Common myeloid progenitor, CD34-positive (primary cell): ENCODE results near the gene PAGE4.
A peak's percentile ranks its signal among the peaks of the same experiment; 100 is the strongest.

Experiments used
- CTCF ChIA-PET: fragments of 350-600 bp; sonication (Branson Sonifier 250); formaldehyde crosslinking; loops from one replicate; lab custom pipeline; 2021; ENCODE audit warnings: antibody characterized with exemption; lab: Charles Lee
- POLR2A ChIA-PET: fragments of 350-600 bp; sonication (Branson Sonifier 250); formaldehyde crosslinking; loops from one replicate; lab custom pipeline; 2021; ENCODE audit warnings: antibody characterized with exemption; lab: Charles Lee
- DNase-seq, 3 donors: peaks; one replicate each; pipeline versions ENCODE4 v3.0.0 to v3.0.0-alpha.2; 2013
- H3K27ac ChIP-seq, 2 experiments: 1 replicate in 1 of 2; 2 replicates in 1 of 2; pipeline ENCODE4 v1.7.0; 2013; ENCODE audit warnings: inconsistent platforms in 2 of 2, low read length in 2 of 2, mild to moderate bottlenecking in 2 of 2, low read depth in 1 of 2, moderate library complexity in 1 of 2; ENCODE audit not compliant: severe bottlenecking in 2 of 2, insufficient read depth in 1 of 2, poor library complexity in 1 of 2
- H3K27me3 ChIP-seq, 5 experiments: replicated peaks in 2 of 5; 1 replicate in 3 of 5; 2 replicates in 2 of 5; pipeline versions ENCODE4 v1.6.1 to v1.7.0; 2013; ENCODE audit warnings: low read length in 4 of 5, mild to moderate bottlenecking in 2 of 5, moderate library complexity in 2 of 5, inconsistent platforms in 1 of 5; ENCODE audit not compliant: insufficient read depth in 5 of 5, control insufficient read depth in 4 of 5
- H3K36me3 ChIP-seq, 4 experiments: 1 replicate in 2 of 4; 2 replicates in 2 of 4; pipeline versions ENCODE4 v1.6.1 to v1.7.0; 2013; ENCODE audit warnings: low read length in 3 of 4, control low read depth in 1 of 4, mild to moderate bottlenecking in 1 of 4; ENCODE audit not compliant: control insufficient read depth in 4 of 4, insufficient read depth in 4 of 4
- H3K4me1 ChIP-seq, 4 experiments: 1 replicate in 3 of 4; 2 replicates in 1 of 4; pipeline versions ENCODE4 v1.6.1 to v1.7.1; 2013; ENCODE audit warnings: low read length in 3 of 4, mild to moderate bottlenecking in 3 of 4, control low read depth in 1 of 4, inconsistent platforms in 1 of 4, moderate library complexity in 1 of 4; ENCODE audit not compliant: control insufficient read depth in 4 of 4, insufficient read depth in 4 of 4; ENCODE audit errors: control extremely low read depth in 1 of 4
- H3K4me3 ChIP-seq, 7 experiments: 1 replicate in 4 of 7; 2 replicates in 3 of 7; pipeline versions ENCODE4 v1.5.1 to v1.7.0; 2013; ENCODE audit warnings: mild to moderate bottlenecking in 7 of 7, low read length in 6 of 7, moderate library complexity in 6 of 7, inconsistent platforms in 2 of 7, low read depth in 2 of 7, control low read depth in 1 of 7; ENCODE audit not compliant: insufficient read depth in 4 of 7, control insufficient read depth in 1 of 7; ENCODE audit errors: extremely low read depth in 1 of 7
- H3K9me3 ChIP-seq, 5 experiments: 1 replicate in 4 of 5; 2 replicates in 1 of 5; pipeline versions ENCODE4 v1.6.1 to v1.7.1; 2013; ENCODE audit warnings: low read length in 4 of 5, mild to moderate bottlenecking in 2 of 5, inconsistent platforms in 1 of 5, low read depth in 1 of 5, moderate library complexity in 1 of 5; ENCODE audit not compliant: control insufficient read depth in 4 of 5, insufficient read depth in 2 of 5; ENCODE audit errors: control extremely low read depth in 1 of 5
- WGBS: methylation state at CpG from one replicate; pipeline ENCODE4 v1.1.5; 2013; ENCODE audit not compliant: insufficient coverage; 5-methylcytosine and 5-hydroxymethylcytosine counted together

Gene PAGE4

GRCh38 chrX:49879656-49880277 lies 50.7 kb downstream of the PAGE4 start:
- POLR2A ChIA-PET: no interaction called here
- peak in 2 of 3 donors; percentile 8 to 19 for DNase-seq
- Histone ChIP-seq H3K36me3 (peaks cover 0 to 2% (median 1%) of the 10 kb centered on the region in 4 experiments), H3K4me3 (peak overlapping the region; percentile 23 to 82 (median 64)), H3K27ac (peak overlapping the region in 1 of 2 experiments; percentile 51), H3K9me3 (no peaks in the 10 kb centered on the region), H3K4me1 (peaks cover 0 to 29% (median 12%) of the 10 kb centered on the region in 4 experiments), H3K27me3 (no peaks in the 10 kb centered on the region)
- CTCF ChIA-PET: interaction anchor here (0.6 to 3.9 kb wide), 7 partner anchors 12 to 40 kb away, joined by 3 to 31 read pairs (median 4); no protein-coding TSS in a partner anchor
- 29% methylated on average over 46 of the region's 55 CpGs for WGBS

GRCh38 chrX:49880668-49881067 lies 51.6 kb downstream of the PAGE4 start:
- Histone ChIP-seq H3K27me3 (no peaks in the 10 kb centered on the region), H3K4me1 (peaks cover 0 to 29% (median 12%) of the 10 kb centered on the region in 4 experiments), H3K36me3 (peaks cover 0 to 2% (median 1%) of the 10 kb centered on the region in 4 experiments), H3K27ac (no peak overlapping the region), H3K9me3 (no peaks in the 10 kb centered on the region), H3K4me3 (peak overlapping the region in 2 of 7 experiments; percentile 20 to 82)
- WGBS: 91% methylated on average over 8 of the region's 12 CpGs
- POLR2A ChIA-PET: no interaction called here
- CTCF ChIA-PET: interaction anchor here (1.0 to 2.8 kb wide), 4 partner anchors 33 to 41 kb away, joined by 3 to 11 read pairs (median 4); partner anchors contain the start of gene CLCN5
- no peak for DNase-seq
